ENCODE measurements around the gene SLC49A3. TPM values are rescaled to one million over a fixed set of nuclear protein-coding genes. Genes with fewer than 3 reads are reported as not detected.

SLC49A3 gene
- total and polyA plus RNA-seq, 2 of the 8 experiments (the other 6 are each of a cell fraction or from before 2014, with no cell fraction given): 5.0 to 8.8 TPM

- POLR2A ChIA-PET (ENCODE audit: partially characterized antibody): interaction anchor here (0.9 to 3.1 kb wide), 5 partner anchors 11 to 31 kb away, joined by 3 to 11 read pairs (median 4); partner anchors contain the start of gene PDE6B
Measured at GRCh38 chr4:651884-652642, 36.9 kb downstream of the SLC49A3 start.

More at GRCh38 chr4:651884-652642, 36.9 kb downstream of the SLC49A3 start:
- no peak for DNase-seq (ENCODE audit: low read depth in 1 of 2, low spot score in 2 of 2)
- FAIRE-seq: no peak
- no peak overlapping the region for H3K9ac ChIP-seq (replicated peaks in 1 of 4; ENCODE audit: extremely low read depth in 1 of 4, low read depth in 3 of 4, low read length in 3 of 4)
- TF ChIP-seq SP2 (IDR thresholded peaks at IDR 0.05; ENCODE audit: low read length) (no peak), CREB1 (IDR thresholded peaks at IDR 0.05) (no peak), ZNF274 (IDR thresholded peaks at IDR 0.05; ENCODE audit: borderline replicate concordance, extremely low read depth, low read length) (no peak), TEAD4 (IDR thresholded peaks at IDR 0.05; ENCODE audit: low read depth, low read length) (no peak), CBX8 (IDR thresholded peaks at IDR 0.05; ENCODE audit: borderline replicate concordance, low read depth, low read length) (no peak), EP300 (IDR thresholded peaks at IDR 0.05; ENCODE audit: borderline replicate concordance in 1 of 2, low read depth in 2 of 2, low read length in 2 of 2) (no peak), CHD2 (IDR thresholded peaks at IDR 0.05; ENCODE audit: low read length) (no peak), RFX5 (IDR thresholded peaks at IDR 0.05; ENCODE audit: borderline replicate concordance, low read depth, low read length) (no peak), SP1 (IDR thresholded peaks at IDR 0.05; ENCODE audit: low read depth, low read length) (no peak), NRF1 (IDR thresholded peaks at IDR 0.05; ENCODE audit: low read depth, low read length) (no peak), FOSL1 (IDR thresholded peaks at IDR 0.05; ENCODE audit: insufficient read depth, low read depth, low read length) (no peak), EGR1 (IDR thresholded peaks at IDR 0.05; ENCODE audit: borderline replicate concordance, low read depth, low read length) (no peak)
- peaks cover 0 to 11% (median 0%) of the 10 kb centered on the region in 4 experiments; a peak in 2 of 7 replicates for H3K27me3 ChIP-seq (replicated peaks in 1 of 4; ENCODE audit: control insufficient read depth in 3 of 4, extremely low read depth in 1 of 4, insufficient read depth in 3 of 4, low read length in 3 of 4)
- CTCF ChIA-PET (ENCODE audit: partially characterized antibody): interaction anchor here (0.7 to 2.5 kb wide), 5 partner anchors 10 to 64 kb away, joined by 3 to 6 read pairs (median 3); partner anchors contain the start of gene PDE6B
- 87% methylated on average over 20 of the region's 24 CpGs; no CpG with 5 or more reads in 1 of the 2 experiments for WGBS, 2 experiments (ENCODE audit: extremely low coverage in 1 of 2, insufficient coverage in 1 of 2, insufficient read length in 1 of 2, insufficient replicate concordance in 2 of 2, low coverage in 1 of 2, low lambda C conversion rate in 2 of 2, missing lambda C conversion rate in 1 of 2)
- H4K8ac ChIP-seq (ENCODE audit: extremely low read depth, insufficient read depth, low read length): no peak overlapping the region
- no peaks in the 10 kb centered on the region for H3K79me1 ChIP-seq (ENCODE audit: low read depth, low read length)
- no peaks in the 10 kb centered on the region for H3K79me2 ChIP-seq (ENCODE audit: control insufficient read depth in 1 of 2, insufficient read depth in 2 of 2, low read length in 2 of 2)
- H3K9me3 ChIP-seq (ENCODE audit: insufficient read depth in 2 of 2, low read depth in 1 of 2, low read length in 1 of 2): no peaks in the 10 kb centered on the region
- H4K91ac ChIP-seq (replicated peaks; ENCODE audit: insufficient read length, low read length): no peak overlapping the region
- H3K4me1 ChIP-seq (replicated peaks in 1 of 4; ENCODE audit: control insufficient read depth in 3 of 4, insufficient read depth in 4 of 4, low read length in 3 of 4): peaks cover 0 to 5% (median 0%) of the 10 kb centered on the region in 4 experiments; a peak in 1 of 7 replicates
- no peak overlapping the region for H2BK20ac ChIP-seq (ENCODE audit: low read length)
- no peak overlapping the region for H3K27ac ChIP-seq (ENCODE audit: low read depth, low read length)
- H2AFZ ChIP-seq (ENCODE audit: low read length): no peak overlapping the region
- H2BK15ac ChIP-seq (ENCODE audit: low read length): no peak overlapping the region
- H3K18ac ChIP-seq (ENCODE audit: extremely low read depth, low read length): no peak overlapping the region
- peaks cover 0 to 2% of the 10 kb centered on the region in 2 experiments for H4K20me1 ChIP-seq (replicated peaks in 1 of 2; ENCODE audit: control insufficient read depth in 1 of 2, insufficient read depth in 2 of 2, low read length in 2 of 2)
- no peaks in the 10 kb centered on the region for H3K36me3 ChIP-seq (ENCODE audit: control insufficient read depth in 2 of 4, insufficient read depth in 4 of 4, low read length in 3 of 4)
- H2AK5ac ChIP-seq (ENCODE audit: low read depth, low read length): no peak overlapping the region
- H3K14ac ChIP-seq (ENCODE audit: insufficient read length): no peak overlapping the region
- no peak overlapping the region for H4K5ac ChIP-seq (ENCODE audit: insufficient read length, low read depth, low read length)
- H2BK12ac ChIP-seq (ENCODE audit: low read depth, low read length): no peak overlapping the region
- no peak overlapping the region for H3K4ac ChIP-seq (replicated peaks; ENCODE audit: insufficient read length, low read depth, low read length)
- H3K4me3 ChIP-seq (ENCODE audit: extremely low read depth in 1 of 4, insufficient read depth in 2 of 4, low read depth in 3 of 4, low read length in 4 of 4): no peak overlapping the region
- H3K23ac ChIP-seq (ENCODE audit: insufficient read length): no peak overlapping the region
- H3K4me2 ChIP-seq (ENCODE audit: insufficient read depth in 1 of 2, low read depth in 2 of 2, low read length in 2 of 2): no peak overlapping the region
- H2BK5ac ChIP-seq (ENCODE audit: low read depth, low read length): no peak overlapping the region
- no peaks in the 10 kb centered on the region for H3K23me2 ChIP-seq (ENCODE audit: low read depth, low read length)
- H2BK120ac ChIP-seq (replicated peaks; ENCODE audit: low read depth, low read length): no peak overlapping the region
- no peak overlapping the region for H3K56ac ChIP-seq (replicated peaks; ENCODE audit: insufficient read length, low read depth, low read length)

All from H1 (cell line).